PC-3 (cell line): ENCODE measurements around the gene SCARB1.

ENCODE experiments used
- CTCF ChIP-seq: fragments of 300-600 bp; sonication (generic); conservative IDR thresholded peaks from 2 replicates; pipeline ENCODE4 v1.5.1; 2017; ENCODE audit warnings: antibody characterized with exemption, low read depth, mild to moderate bottlenecking, low read length
- EZH2 ChIP-seq: fragments of 300-600 bp; sonication (generic); IDR thresholded peaks from one replicate; pipeline ENCODE4 v1.6.1; 2017; ENCODE audit warnings: antibody characterized with exemption, mild to moderate bottlenecking, low read length; ENCODE audit not compliant: unreplicated experiment
- EZH2phosphoT487 ChIP-seq: fragments of 300-600 bp; sonication (generic); IDR thresholded peaks from 2 replicates; pipeline ENCODE4 v1.6.1; 2018; ENCODE audit warnings: mild to moderate bottlenecking, antibody characterized with exemption, low read length, borderline replicate concordance

- TF ChIP-seq EZH2 (no peak), CTCF (no peak), EZH2phosphoT487 (no peak)
Measured at GRCh38 chr12:124901003-124901402, 37.3 kb upstream of the SCARB1 start.
